ENCODE data around the gene LRP3.
"Not testable (repeated sequence)": the region's sequence is repeated elsewhere in the genome, so short reads cannot be mapped to it uniquely, and the experiment has no call there.

LRP3 gene

GRCh38 chr19:33187183-33187540 is 7.0 kb upstream of the LRP3 start:
- H3K4me3 ChIP-seq (ENCODE audit: low read depth, low read length): no peak overlapping the region
- DNase-seq (ENCODE audit: low read depth): peak; percentile 61
- TF ChIP-seq, protein P1, sequence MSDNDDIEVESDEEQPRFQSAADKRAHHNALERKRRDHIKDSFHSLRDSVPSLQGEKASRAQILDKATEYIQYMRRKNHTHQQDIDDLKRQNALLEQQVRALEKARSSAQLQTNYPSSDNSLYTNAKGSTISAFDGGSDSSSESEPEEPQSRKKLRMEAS (IDR thresholded peaks at IDR 0.05; ENCODE audit: low read depth, low read length): no peak
- TF ChIP-seq, protein P2, sequence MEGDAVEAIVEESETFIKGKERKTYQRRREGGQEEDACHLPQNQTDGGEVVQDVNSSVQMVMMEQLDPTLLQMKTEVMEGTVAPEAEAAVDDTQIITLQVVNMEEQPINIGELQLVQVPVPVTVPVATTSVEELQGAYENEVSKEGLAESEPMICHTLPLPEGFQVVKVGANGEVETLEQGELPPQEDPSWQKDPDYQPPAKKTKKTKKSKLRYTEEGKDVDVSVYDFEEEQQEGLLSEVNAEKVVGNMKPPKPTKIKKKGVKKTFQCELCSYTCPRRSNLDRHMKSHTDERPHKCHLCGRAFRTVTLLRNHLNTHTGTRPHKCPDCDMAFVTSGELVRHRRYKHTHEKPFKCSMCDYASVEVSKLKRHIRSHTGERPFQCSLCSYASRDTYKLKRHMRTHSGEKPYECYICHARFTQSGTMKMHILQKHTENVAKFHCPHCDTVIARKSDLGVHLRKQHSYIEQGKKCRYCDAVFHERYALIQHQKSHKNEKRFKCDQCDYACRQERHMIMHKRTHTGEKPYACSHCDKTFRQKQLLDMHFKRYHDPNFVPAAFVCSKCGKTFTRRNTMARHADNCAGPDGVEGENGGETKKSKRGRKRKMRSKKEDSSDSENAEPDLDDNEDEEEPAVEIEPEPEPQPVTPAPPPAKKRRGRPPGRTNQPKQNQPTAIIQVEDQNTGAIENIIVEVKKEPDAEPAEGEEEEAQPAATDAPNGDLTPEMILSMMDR (IDR thresholded peaks at IDR 0.05; ENCODE audit: low read depth, low read length): no peak
- TF ChIP-seq MYC (IDR thresholded peaks at IDR 0.05; ENCODE audit: low read depth, low read length): no peak
- TF ChIP-seq POLR2A (IDR thresholded peaks at IDR 0.05; ENCODE audit: extremely low read depth, insufficient read length): no peak

DNA sequence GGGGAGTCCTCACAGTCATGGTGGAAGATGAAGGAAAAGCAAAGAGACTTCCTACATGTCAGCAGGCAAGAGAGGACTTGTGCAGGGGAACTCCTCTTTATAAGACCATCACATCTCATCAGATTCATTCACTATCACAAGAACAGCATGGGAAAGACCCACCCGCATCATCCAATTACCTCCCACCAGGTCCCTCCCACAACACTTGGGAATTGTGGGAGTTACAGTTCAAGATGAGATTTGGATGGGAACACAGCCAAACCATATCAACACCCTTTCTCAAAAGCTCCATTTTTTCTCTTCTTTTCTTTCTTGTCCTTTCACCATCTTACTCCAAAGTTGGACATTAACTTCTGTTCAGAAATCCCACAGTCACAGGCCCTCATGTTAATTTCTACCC is 4.7 kb upstream of the LRP3 start:
- H3K4me3 ChIP-seq (ENCODE audit: low read depth, low read length): no peak overlapping the region
- no peak for DNase-seq (ENCODE audit: low read depth)
- TF ChIP-seq, protein P1 (IDR thresholded peaks at IDR 0.05; ENCODE audit: low read depth, low read length): no peak
- TF ChIP-seq MYC (IDR thresholded peaks at IDR 0.05; ENCODE audit: low read depth, low read length) (no peak), POLR2A (IDR thresholded peaks at IDR 0.05; ENCODE audit: extremely low read depth, insufficient read length) (no peak)
- TF ChIP-seq, protein P2 (IDR thresholded peaks at IDR 0.05; ENCODE audit: low read depth, low read length): no peak

GRCh38 chr19:33191092-33191491 is 3.0 kb upstream of the LRP3 start:
- DNase-seq (ENCODE audit: low read depth); H3K4me3 ChIP-seq (ENCODE audit: low read depth, low read length): not testable (repeated sequence)

DNA sequence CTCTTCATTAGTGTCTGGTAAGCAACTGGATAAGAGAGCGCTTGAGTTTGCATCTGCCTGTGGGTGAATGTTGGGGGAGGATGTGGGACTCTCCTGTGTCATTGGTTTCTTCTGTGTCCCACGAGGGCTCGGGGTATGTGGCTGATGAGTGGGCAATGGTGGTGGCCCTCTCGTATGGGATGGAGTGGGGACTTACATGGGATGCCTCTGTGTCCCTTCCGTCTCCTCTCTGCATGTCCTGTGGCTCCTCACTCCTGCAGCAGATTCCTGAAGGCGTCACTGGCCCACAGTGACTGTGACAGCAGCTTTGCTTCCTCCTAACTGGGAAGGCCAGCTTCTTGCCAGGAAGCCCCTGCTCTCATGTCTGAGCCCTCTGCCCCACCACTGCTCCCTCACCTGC is 2.6 kb upstream of the LRP3 start:
- no peak overlapping the region for H3K4me3 ChIP-seq (ENCODE audit: low read depth, low read length)
- DNase-seq (ENCODE audit: low read depth): no peak
- TF ChIP-seq POLR2A (IDR thresholded peaks at IDR 0.05; ENCODE audit: extremely low read depth, insufficient read length) (no peak), MYC (IDR thresholded peaks at IDR 0.05; ENCODE audit: low read depth, low read length) (no peak)
- TF ChIP-seq, protein P1 (IDR thresholded peaks at IDR 0.05; ENCODE audit: low read depth, low read length): no peak
- TF ChIP-seq, protein P2 (IDR thresholded peaks at IDR 0.05; ENCODE audit: low read depth, low read length): no peak

DNA sequence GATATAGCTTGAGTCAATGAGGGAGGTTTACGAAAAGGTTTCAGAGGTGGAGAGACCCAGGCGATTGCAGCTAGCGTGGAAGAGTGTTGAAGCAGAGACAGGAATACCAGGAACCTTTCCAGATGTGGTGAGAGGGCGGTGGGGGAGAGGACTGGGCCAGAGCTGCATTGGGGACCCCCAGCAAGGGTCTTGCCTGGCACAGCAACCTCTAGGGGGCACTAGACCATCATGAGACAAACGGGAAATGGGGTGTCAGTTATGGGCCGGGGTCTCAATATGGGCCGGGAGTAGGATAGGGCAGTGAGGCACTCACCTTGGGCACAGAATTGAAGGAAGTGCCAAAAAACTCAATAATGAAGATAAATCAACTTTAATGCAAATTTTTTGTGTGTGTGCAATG is 2.1 kb upstream of the LRP3 start:
- DNase-seq (ENCODE audit: low read depth): no peak
- H3K4me3 ChIP-seq (ENCODE audit: low read depth, low read length): no peak overlapping the region
- TF ChIP-seq, protein P1 (IDR thresholded peaks at IDR 0.05; ENCODE audit: low read depth, low read length): no peak
- TF ChIP-seq, protein P2 (IDR thresholded peaks at IDR 0.05; ENCODE audit: low read depth, low read length): peak; percentile 45

- TF ChIP-seq, protein P2 (IDR thresholded peaks at IDR 0.05; ENCODE audit: low read depth, low read length): no peak
- TF ChIP-seq, protein P1 (IDR thresholded peaks at IDR 0.05; ENCODE audit: low read depth, low read length): no peak
- TF ChIP-seq POLR2A (IDR thresholded peaks at IDR 0.05; ENCODE audit: extremely low read depth, insufficient read length): no peak
- no peak for TF ChIP-seq MYC (IDR thresholded peaks at IDR 0.05; ENCODE audit: low read depth, low read length)
- DNase-seq (ENCODE audit: low read depth): no peak
- H3K4me3 ChIP-seq (ENCODE audit: low read depth, low read length): no peak overlapping the region
These were observed 763 bp upstream of the LRP3 start for GRCh38 chr19:33193269-33193864.
